GM03348 (cell line): Measurements from ENCODE around the gene EGFLAM.
A peak's percentile ranks its signal among the peaks of the same experiment; 100 is the strongest.

Experiments used
- DNase-seq: peaks from one replicate; pipeline ENCODE4 v3.0.0; 2012; ENCODE audit warnings: low spot score

Gene EGFLAM

DNA sequence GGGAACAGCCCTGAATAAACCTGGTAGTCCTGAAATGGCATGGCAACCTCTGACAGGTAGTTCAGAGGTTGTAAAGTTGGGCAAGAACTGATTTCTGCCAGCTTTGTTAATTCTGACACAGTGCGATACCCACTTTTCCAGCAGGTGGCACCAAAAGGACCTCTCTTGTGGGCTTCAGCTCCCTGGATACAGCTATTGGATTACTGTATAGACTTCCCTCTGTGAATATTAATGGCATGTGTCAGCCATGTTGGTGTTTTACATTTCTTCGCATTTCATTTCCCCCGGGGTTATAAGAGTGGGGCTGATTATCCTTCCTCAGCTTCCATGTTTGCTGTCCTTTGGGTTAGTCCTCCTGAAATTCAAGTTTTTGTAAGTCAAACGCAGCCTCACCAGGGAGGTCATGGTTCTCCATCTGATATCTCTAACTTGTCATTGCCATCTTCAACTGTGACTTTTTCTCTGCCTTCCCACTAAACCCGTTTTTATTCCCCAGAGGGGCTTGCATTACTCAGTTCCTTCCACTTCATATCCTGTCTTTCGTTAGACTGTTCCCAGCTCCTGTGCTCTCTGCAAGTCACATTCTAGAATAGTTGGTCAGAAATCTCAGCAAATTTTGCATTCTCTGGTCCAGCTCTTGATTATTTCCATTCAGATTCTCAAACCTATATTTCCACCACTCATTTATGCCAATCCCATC is 162.5 kb downstream of the EGFLAM start:
- peak; percentile 75 for DNase-seq

GRCh38 chr5:38422622-38423021 is 164.3 kb downstream of the EGFLAM start:
- DNase-seq: no peak

DNA sequence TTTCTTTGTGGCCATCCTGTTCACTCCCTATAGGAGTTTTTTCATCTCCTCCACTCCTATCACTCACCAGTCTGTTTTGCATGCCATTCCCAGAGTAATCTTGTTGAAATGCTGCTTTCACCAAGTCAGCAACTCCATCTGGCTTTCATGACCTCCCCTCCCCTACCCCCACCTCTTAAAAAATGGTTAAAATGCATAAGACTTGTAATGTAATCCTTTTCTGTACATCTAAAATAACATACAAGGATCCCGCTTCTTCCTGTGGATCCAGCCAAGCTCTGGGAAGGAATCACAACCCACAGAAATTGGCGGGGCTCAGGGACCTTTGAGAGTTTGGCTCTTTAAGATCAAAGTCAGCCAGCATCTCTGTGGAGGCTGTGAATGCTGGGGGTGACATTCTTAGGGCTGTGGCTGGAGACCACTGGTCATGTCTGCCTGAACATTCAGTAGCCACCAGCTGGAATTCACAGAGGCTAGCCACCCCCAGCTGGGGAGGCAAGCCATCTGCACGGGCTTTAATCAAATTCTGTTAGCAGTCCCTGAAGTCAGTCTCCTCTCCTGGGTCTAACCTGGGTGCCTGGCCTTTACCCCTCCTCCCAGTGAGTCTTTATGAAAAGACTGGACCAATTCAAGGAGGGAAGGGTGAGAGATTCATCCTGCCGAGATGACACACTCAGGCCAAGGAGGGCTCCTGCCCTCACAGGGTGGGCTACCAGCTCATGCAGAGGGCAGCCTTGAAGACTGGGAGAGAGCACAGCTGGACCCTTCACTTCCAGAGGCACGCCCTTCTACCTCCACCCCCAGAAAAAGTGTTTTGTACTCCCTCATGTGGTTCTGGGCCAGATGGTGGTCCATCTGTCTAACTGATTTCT is 165.2 kb downstream of the EGFLAM start:
- no peak for DNase-seq

DNA sequence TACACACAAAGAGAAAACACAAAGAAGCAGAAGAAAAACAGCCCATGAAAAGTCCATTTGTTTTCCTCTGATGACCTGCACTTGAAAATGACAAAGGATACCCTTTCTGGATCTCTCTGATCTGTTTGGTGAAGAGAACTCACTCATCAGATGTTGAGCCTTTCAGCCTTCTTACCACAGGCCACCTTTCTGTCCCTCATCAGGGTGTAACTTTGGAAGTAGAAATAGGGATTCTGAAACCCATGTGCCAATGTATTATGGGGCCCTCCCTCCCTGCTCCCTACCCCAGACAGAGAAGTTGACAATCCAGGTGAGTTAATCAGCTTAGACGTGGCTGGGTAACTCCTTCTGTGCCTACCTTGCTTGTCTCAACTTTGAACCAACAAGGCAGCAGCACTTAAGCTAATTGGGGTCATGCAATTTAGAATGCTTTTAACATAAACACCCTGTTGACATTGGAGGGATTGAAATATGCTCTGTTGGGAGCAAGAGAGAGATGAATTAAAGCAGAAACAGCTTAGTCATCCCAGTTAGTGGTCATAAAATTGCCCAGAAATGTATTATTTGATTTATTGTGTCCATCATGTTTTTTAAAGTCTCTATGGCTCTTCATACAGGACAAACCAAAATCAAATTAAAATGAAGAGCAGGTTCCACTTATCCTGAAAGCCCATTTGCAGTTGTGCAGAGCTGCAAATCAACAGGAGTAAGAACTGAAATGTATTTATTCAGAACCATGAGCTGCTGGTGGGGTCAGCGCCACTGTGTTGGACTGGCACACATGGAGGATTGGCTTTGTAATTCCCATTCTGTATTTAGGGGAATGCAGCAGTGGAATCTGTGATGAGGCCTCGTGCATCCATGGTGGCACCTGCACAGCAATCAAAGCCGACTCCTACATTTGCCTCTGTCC is 166.0 kb downstream of the EGFLAM start:
- DNase-seq: no peak

GRCh38 chr5:38426490-38426889 is 168.1 kb downstream of the EGFLAM start:
- peak; percentile 41 for DNase-seq

GRCh38 chr5:38426986-38427950 is 168.9 kb downstream of the EGFLAM start:
- DNase-seq: no peak

- no peak for DNase-seq
Measured at GRCh38 chr5:38431242-38431853, 173.0 kb downstream of the EGFLAM start.

DNA sequence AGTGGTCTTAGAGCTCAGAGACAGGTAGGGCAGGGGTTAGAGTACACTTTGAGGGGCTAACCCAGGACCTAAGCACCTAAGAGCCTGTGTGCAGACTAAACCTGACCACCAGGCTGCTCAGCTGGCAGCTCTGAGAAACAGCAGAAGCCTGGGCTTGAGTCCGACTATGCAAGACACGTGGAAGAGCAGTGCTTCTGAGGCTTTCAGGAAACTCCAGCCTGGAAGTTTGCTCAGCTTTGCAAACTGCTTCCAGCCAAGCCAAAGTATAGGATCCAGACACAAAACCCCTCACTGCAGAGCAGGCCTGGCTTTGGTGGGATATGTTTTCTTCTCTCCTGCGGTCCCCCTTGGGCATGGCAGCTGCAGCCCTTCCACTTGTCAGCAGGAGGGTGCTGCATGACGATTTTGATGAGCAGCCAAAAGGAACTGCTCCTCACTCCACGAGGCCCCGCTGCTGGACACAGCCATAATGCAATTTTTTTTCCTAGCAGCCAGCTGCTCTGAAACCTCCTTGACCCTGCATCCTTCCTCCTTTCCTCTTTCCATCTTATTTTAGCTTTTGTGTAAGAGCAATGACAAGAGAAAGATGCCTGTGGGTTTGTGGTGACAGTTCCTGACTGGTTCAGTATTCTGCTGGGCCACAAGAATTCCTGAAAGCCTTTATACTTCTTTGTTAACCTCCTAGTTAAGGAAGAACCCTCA is 175.0 kb downstream of the EGFLAM start:
- DNase-seq: peak; percentile 71

DNA sequence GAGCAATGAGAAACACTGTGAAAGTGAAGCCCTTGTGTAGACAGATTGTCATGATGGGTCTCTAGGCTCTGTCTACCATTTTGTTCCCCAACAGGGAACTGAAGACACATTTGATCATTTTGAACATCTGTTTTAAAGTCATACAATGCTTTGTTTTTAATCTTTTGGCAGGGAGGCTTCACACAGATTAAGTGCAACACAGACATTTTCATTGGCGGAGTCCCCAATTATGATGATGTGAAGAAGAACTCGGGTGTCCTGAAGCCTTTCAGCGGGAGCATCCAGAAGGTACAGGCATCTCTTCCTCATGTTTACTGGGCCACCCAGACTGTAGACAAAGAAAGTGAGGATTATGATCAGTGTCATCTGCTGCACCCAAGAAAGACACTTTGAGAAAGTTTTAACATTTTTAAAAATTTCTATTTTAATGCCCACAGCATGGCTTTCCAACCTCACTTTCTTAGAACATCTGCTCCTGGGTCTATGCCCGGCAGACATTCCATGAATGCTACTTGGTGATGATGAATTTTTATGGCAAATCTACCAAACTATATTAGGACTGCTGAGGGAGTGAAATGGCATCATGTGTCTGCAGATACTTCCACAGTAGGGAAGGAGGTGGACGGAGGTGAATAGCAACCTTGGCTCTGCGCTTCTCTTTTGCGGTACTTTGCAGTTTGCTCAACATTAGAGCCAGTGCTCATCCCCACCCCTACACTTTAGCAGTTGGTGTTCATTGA is 176.8 kb downstream of the EGFLAM start:
- DNase-seq: peak; percentile 73

- no peak for DNase-seq
Measured at GRCh38 chr5:38438757-38439156, 180.4 kb downstream of the EGFLAM start.

DNA sequence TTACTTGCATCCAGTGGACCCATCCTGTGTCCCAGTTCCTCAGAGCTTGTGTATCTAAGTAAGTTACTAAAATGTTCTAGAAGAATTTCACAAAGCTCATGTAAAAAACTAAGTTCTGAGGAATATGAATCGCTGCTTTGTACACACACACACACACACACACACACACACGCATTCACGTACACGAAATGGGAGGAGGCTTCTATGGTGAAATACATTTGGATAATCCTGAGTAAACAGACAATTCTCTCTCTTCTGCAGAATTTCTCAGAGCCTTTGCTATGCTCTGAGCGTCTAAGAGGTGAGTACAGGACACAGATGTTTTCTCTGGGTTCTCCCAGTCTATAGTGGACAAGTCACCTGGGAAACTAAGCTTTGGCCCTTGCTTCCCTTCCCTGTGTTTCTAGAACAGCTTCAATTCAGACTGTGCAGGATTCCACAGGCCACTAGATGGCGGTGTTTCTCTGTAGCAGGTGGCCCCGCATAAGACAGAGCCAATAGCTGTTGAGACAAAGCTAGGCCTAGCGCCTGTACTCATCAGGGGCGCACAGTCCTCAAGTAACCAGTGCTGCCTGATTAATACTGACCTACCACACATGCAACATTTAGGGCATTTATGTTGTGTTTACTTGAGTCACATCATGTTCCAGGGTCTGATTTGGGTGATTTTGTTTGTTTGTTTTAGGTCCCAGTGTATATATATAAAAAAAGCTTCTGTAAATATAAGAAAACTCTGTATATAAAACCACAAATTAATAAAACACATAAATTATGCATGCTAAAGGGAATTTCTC is 183.3 kb downstream of the EGFLAM start:
- peak; percentile 84 for DNase-seq

DNA sequence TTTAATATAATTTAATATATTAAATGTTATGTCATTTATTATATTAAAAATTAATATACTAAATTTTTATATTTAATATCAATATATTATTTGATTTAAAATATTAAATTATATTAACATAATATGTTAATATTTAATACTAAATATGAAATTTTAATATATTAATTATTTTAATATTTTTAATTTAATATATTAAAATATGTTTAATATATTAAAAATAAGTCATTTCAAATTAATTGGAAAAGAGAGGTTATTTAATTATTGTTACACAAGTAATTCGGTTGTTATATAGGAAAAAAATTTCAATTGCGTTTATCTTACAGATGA is 183.9 kb downstream of the EGFLAM start:
- no peak for DNase-seq

GRCh38 chr5:38443390-38443789 is 185.0 kb downstream of the EGFLAM start:
- DNase-seq: no peak

DNA sequence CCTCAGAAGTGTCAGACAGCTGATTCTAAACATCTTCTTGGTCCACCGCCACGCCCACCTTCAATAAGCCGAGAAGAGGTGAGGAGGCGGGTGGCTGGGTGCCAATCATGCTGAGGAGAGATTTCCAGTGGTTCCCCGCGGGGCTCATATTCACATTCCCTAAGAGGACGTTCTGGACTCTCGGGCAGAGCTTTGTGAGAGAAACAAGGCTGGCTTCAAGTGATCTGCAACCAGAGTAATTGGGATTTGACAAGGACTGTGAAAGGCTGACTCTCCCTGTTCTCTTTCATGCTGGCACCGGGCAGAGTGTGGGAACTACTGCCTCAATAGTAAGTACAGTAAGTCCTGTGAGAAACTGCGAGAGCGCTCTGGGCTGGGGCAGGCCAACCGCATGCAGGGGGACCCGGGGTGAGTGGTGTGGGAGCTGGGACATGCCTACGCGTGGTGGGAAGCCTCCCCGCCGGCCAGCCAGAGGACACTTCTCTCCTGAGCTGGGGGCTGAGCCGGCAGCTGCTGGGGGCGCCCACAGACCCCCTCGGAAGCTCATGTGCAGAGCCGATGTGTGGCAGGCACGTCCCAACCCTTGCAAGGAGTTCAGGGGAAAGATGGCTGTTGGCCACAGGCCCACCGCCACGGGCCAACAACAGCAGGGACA is 187.1 kb downstream of the EGFLAM start:
- no peak for DNase-seq

- DNase-seq: no peak
Measured at GRCh38 chr5:38446029-38446522, 187.7 kb downstream of the EGFLAM start.

DNA sequence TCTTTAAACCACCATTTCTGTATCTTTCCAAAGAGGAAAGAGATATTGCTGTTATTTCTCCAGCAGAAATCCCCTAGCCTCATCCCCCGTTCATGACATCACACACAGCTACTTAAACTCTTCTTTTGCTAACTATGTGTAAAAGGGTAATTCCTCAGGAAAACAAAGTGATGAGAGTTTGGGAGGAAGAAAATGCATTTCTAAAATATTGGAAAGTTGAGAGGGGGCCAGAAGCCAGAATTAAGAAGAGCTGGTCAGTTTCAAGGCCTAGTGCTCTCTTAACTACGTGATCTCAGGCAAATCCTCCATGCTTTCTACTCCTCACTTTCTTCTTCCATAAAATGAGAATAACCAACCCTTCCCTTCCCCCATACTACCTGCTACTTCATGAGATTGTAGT is 188.7 kb downstream of the EGFLAM start:
- DNase-seq: no peak

GRCh38 chr5:38447786-38448185 is 189.4 kb downstream of the EGFLAM start:
- peak; percentile 37 for DNase-seq
